GM18868 (cell line): ENCODE measurements around the gene TMIGD1.

Source experiments
- ATAC-seq: cut with Tn5 transposase; IDR thresholded peaks from one replicate; pipeline ENCODE4 v1.9.1; 2021; ENCODE audit warnings: mild to moderate bottlenecking, moderate library complexity; ENCODE audit not compliant: unreplicated experiment

TMIGD1 gene

GRCh38 chr17:30336369-30337171, 2.7 kb upstream of the TMIGD1 start:
- no peak for ATAC-seq

- no peak for ATAC-seq
Measured at GRCh38 chr17:30334421-30334820, 564 bp upstream of the TMIGD1 start.

- peak; percentile 47 for ATAC-seq
Measured at GRCh38 chr17:30332057-30332542, 1.8 kb downstream of the TMIGD1 start.

GRCh38 chr17:30326809-30327208, 7.0 kb downstream of the TMIGD1 start:
- ATAC-seq: no peak

- ATAC-seq: no peak
Measured at GRCh38 chr17:30324723-30325122, 9.1 kb downstream of the TMIGD1 start.

- ATAC-seq: no peak
Measured at GRCh38 chr17:30323895-30324319, 9.9 kb downstream of the TMIGD1 start.

GRCh38 chr17:30323262-30323894, 10.5 kb downstream of the TMIGD1 start:
- ATAC-seq: no peak

- ATAC-seq: no peak
Measured at GRCh38 chr17:30321314-30321713, 12.5 kb downstream of the TMIGD1 start.

GRCh38 chr17:30318155-30318554, 15.7 kb downstream of the TMIGD1 start:
- no peak for ATAC-seq

- ATAC-seq: no peak
Measured at GRCh38 chr17:30316736-30317135, 17.1 kb downstream of the TMIGD1 start.

- ATAC-seq: no peak
Measured at GRCh38 chr17:30315106-30315505, 18.8 kb downstream of the TMIGD1 start.

GRCh38 chr17:30314474-30314873, 19.4 kb downstream of the TMIGD1 start:
- ATAC-seq: no peak

- no peak for ATAC-seq
Measured at GRCh38 chr17:30312226-30312625, 21.6 kb downstream of the TMIGD1 start.

GRCh38 chr17:30310562-30310961, 23.3 kb downstream of the TMIGD1 start:
- no peak for ATAC-seq

- ATAC-seq: no peak
Measured at GRCh38 chr17:30309591-30309990, 24.3 kb downstream of the TMIGD1 start.

- ATAC-seq: no peak
Measured at GRCh38 chr17:30308406-30308805, 25.5 kb downstream of the TMIGD1 start.

- ATAC-seq: no peak
Measured at GRCh38 chr17:30304778-30305177, 29.1 kb downstream of the TMIGD1 start.

GRCh38 chr17:30302241-30302640, 31.6 kb downstream of the TMIGD1 start:
- no peak for ATAC-seq

- no peak for ATAC-seq
Measured at GRCh38 chr17:30300818-30301217, 33.0 kb downstream of the TMIGD1 start.

- ATAC-seq: no peak
Measured at GRCh38 chr17:30299000-30299399, 34.9 kb downstream of the TMIGD1 start.

GRCh38 chr17:30297715-30298114, 36.1 kb downstream of the TMIGD1 start:
- ATAC-seq: no peak

GRCh38 chr17:30296499-30297080, 37.3 kb downstream of the TMIGD1 start:
- no peak for ATAC-seq
